WTC11 (cell line): ENCODE measurements around the gene STAT6. TPM values are rescaled to one million over a fixed set of nuclear protein-coding genes. Genes with fewer than 3 reads are reported as not detected.

Experiments
- ATAC-seq: fragments of 200-7000 bp; cut with Tn5 transposase; 2 replicates; pipeline ENCODE4 v1.10.0; 2021; ENCODE audit warnings: mild to moderate bottlenecking, moderate library complexity
- CTCF ChIA-PET: fragments of 300-600 bp; sonication (Branson Sonifier 250); formaldehyde crosslinking; loops from one replicate; lab custom pipeline; 2021; ENCODE audit warnings: antibody characterized with exemption; lab: Charles Lee
- POLR2A ChIA-PET: fragments of 350-600 bp; sonication (Branson Sonifier 250); formaldehyde crosslinking; loops from one replicate; lab custom pipeline; 2021; ENCODE audit warnings: antibody characterized with exemption; lab: Charles Lee
- DNase-seq: peaks from one replicate; pipeline ENCODE4 v3.0.0; 2021; ENCODE audit warnings: low spot score
- H3K27ac Mint-ChIP-seq: 2 replicates; pipeline ENCODE4 v1.8.0; 2021; ENCODE audit warnings: mixed read lengths
- H3K27me3 Mint-ChIP-seq: 2 replicates; pipeline ENCODE4 v1.8.0; 2021; ENCODE audit warnings: low read depth, mild to moderate bottlenecking, moderate library complexity, mixed read lengths
- H3K36me3 Mint-ChIP-seq: 2 replicates; pipeline ENCODE4 v1.8.0; 2021; ENCODE audit warnings: mixed read lengths
- H3K4me1 Mint-ChIP-seq: 2 replicates; pipeline ENCODE4 v1.8.0; 2022; ENCODE audit warnings: mixed read lengths
- H3K4me3 Mint-ChIP-seq: 2 replicates; pipeline ENCODE4 v1.8.0; 2021; ENCODE audit warnings: mild to moderate bottlenecking, moderate library complexity, mixed read lengths
- H3K9me3 Mint-ChIP-seq: 2 replicates; pipeline ENCODE4 v1.8.0; 2021; ENCODE audit warnings: mixed read lengths
- AFF4 ChIP-seq: sonication (generic); formaldehyde crosslinking; IDR thresholded peaks from 2 replicates; pipeline ENCODE4 v1.8.1; 2023; ENCODE audit warnings: mild to moderate bottlenecking, missing genetic modification reagents, borderline replicate concordance
- AR ChIP-seq: fragments of 250-450 bp; sonication (Bioruptor Pico); IDR thresholded peaks from 2 replicates; pipeline ENCODE4 v1.9.0; 2021; ENCODE audit warnings: mild to moderate bottlenecking
- ATF6 ChIP-seq: sonication (generic); formaldehyde crosslinking; IDR thresholded peaks from 2 replicates; pipeline ENCODE4 v1.8.1; 2023; ENCODE audit warnings: mild to moderate bottlenecking, missing genetic modification reagents
- E2F1 ChIP-seq: sonication (generic); formaldehyde crosslinking; IDR thresholded peaks from 2 replicates; pipeline ENCODE4 v1.8.0; 2022; ENCODE audit warnings: mild to moderate bottlenecking, missing genetic modification reagents
- FOXK1 ChIP-seq: sonication (generic); formaldehyde crosslinking; IDR thresholded peaks from 2 replicates; pipeline ENCODE4 v1.8.0; 2022; ENCODE audit warnings: mild to moderate bottlenecking, moderate library complexity, missing genetic modification reagents
- MAX ChIP-seq: sonication (generic); formaldehyde crosslinking; IDR thresholded peaks from 2 replicates; pipeline ENCODE4 v1.8.0; 2022; ENCODE audit warnings: mild to moderate bottlenecking, missing genetic modification reagents
- NFATC4 ChIP-seq: fragments of 250-450 bp; sonication (Bioruptor Pico); IDR thresholded peaks from 2 replicates; pipeline ENCODE4 v1.9.0; 2021; ENCODE audit warnings: mild to moderate bottlenecking
- NR1H2 ChIP-seq: sonication (generic); formaldehyde crosslinking; IDR thresholded peaks from 2 replicates; pipeline ENCODE4 v1.9.0; 2021; ENCODE audit warnings: mild to moderate bottlenecking, moderate library complexity, missing genetic modification reagents
- NR2C2 ChIP-seq: sonication (generic); formaldehyde crosslinking; IDR thresholded peaks from 2 replicates; pipeline ENCODE4 v1.8.0; 2022; ENCODE audit warnings: mild to moderate bottlenecking, missing genetic modification reagents
- TCF7 ChIP-seq: sonication (generic); formaldehyde crosslinking; IDR thresholded peaks from 2 replicates; pipeline ENCODE4 v1.8.0; 2022; ENCODE audit warnings: mild to moderate bottlenecking, low read depth, missing genetic modification reagents, moderate library complexity
- TP53 ChIP-seq: sonication (generic); formaldehyde crosslinking; IDR thresholded peaks from 2 replicates; pipeline ENCODE4 v1.8.1; 2023; ENCODE audit warnings: mild to moderate bottlenecking, missing genetic modification reagents
- ZNF423 ChIP-seq: fragments of 250-450 bp; sonication (Bioruptor Pico); IDR thresholded peaks from 2 replicates; pipeline ENCODE4 v2.1.2; 2022; ENCODE audit warnings: mild to moderate bottlenecking, moderate library complexity
- ZNF532 ChIP-seq: fragments of 250-450 bp; sonication (Bioruptor Pico); IDR thresholded peaks from 2 replicates; pipeline ENCODE4 v1.9.0; 2021; ENCODE audit warnings: mild to moderate bottlenecking, borderline replicate concordance
- total RNA-seq: library from RNA; stranded (reverse); gene quantifications from 3 replicates; pipeline ENCODE4 v1.2.3, GENCODE V29; 2021
- TF ChIP-seq, protein P1 (sequence below): sonication (generic); formaldehyde crosslinking; IDR thresholded peaks from 2 replicates; pipeline ENCODE4 v1.8.1; 2022; ENCODE audit warnings: missing genetic modification reagents, borderline replicate concordance
- TF ChIP-seq, protein P2 (sequence below): fragments of 250-450 bp; sonication (Bioruptor Pico); IDR thresholded peaks from 2 replicates; pipeline ENCODE4 v2.1.2; 2022; ENCODE audit warnings: mild to moderate bottlenecking, moderate library complexity

The STAT6 gene
- total RNA-seq, 1 experiment from 2014 or later: 47.0 TPM

- Mint-ChIP-seq H3K4me1 (no peaks in the 10 kb centered on the region), H3K27ac (no peak overlapping the region), H3K36me3 (peaks cover 7% of the 10 kb centered on the region), H3K4me3 (no peak overlapping the region), H3K27me3 (no peaks in the 10 kb centered on the region), H3K9me3 (peaks cover 3% of the 10 kb centered on the region)
- ATAC-seq: no peak
- TF ChIP-seq, protein P1, sequence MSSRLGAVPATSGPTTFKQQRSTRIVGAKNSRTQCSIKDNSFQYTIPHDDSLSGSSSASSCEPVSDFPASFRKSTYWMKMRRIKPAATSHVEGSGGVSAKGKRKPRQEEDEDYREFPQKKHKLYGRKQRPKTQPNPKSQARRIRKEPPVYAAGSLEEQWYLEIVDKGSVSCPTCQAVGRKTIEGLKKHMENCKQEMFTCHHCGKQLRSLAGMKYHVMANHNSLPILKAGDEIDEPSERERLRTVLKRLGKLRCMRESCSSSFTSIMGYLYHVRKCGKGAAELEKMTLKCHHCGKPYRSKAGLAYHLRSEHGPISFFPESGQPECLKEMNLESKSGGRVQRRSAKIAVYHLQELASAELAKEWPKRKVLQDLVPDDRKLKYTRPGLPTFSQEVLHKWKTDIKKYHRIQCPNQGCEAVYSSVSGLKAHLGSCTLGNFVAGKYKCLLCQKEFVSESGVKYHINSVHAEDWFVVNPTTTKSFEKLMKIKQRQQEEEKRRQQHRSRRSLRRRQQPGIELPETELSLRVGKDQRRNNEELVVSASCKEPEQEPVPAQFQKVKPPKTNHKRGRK (CRISPR knock-in tag): no peak
- TF ChIP-seq TP53 (CRISPR knock-in tag) (no peak), E2F1 (CRISPR knock-in tag) (no peak), ZNF532 (CRISPR knock-in tag) (no peak), AFF4 (CRISPR knock-in tag) (no peak), AR (no peak), ZNF423 (CRISPR knock-in tag) (no peak), FOXK1 (CRISPR knock-in tag) (no peak), ATF6 (CRISPR knock-in tag) (no peak), MAX (CRISPR knock-in tag) (no peak), TCF7 (CRISPR knock-in tag) (no peak), NFATC4 (CRISPR knock-in tag) (no peak), NR1H2 (no peak), NR2C2 (CRISPR knock-in tag) (no peak)
- TF ChIP-seq, protein P2, sequence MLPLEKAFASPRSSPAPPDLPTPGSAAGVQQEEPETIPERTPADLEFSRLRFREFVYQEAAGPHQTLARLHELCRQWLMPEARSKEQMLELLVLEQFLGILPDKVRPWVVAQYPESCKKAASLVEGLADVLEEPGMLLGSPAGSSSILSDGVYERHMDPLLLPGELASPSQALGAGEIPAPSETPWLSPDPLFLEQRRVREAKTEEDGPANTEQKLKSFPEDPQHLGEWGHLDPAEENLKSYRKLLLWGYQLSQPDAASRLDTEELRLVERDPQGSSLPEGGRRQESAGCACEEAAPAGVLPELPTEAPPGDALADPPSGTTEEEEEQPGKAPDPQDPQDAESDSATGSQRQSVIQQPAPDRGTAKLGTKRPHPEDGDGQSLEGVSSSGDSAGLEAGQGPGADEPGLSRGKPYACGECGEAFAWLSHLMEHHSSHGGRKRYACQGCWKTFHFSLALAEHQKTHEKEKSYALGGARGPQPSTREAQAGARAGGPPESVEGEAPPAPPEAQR (CRISPR knock-in tag): no peak
- ChIA-PET CTCF (interaction anchor here (0.9 to 4.4 kb wide), 4 partner anchors 18 to 63 kb away, joined by 3 to 25 read pairs (median 6); partner anchors contain the start of gene STAT6), POLR2A (no interaction called here)
- no peak for DNase-seq
These were observed 62.1 kb downstream of the STAT6 start for GRCh38 chr12:57049119-57049446.
